ENCODE measurements around the gene TAF4. TPM values are rescaled to one million over a fixed set of nuclear protein-coding genes. Genes with fewer than 3 reads are reported as not detected.

TAF4 gene
- total and polyA plus RNA-seq, 7 experiments from 2014 or later, result 0.74 to 43.7 (median 20.8) TPM

- Mint-ChIP-seq H3K27me3 (no peaks in the 10 kb centered on the region), H3K27ac (peak overlapping the region in 7 of 9 donors; percentile 50 to 89 (median 75)), H3K4me3 (peak overlapping the region in 5 of 10 donors; percentile 8 to 56 (median 26)), H3K9me3 (no peaks in the 10 kb centered on the region), H3K36me3 (peaks cover 0 to 18% (median 0%) of the 10 kb centered on the region in 5 donors), H3K4me1 (peaks cover 3 to 82% (median 56%) of the 10 kb centered on the region in 7 donors)
- peaks cover 0 to 6% (median 0%) of the 10 kb centered on the region in 3 experiments for H3K36me3 ChIP-seq (ENCODE audit: control insufficient read depth in 2 of 3, insufficient read depth in 3 of 3, low read length in 3 of 3)
- intact Hi-C loops (cut with micrococcal nuclease), result no loop called here
- no peaks in the 10 kb centered on the region for H3K9me3 ChIP-seq (ENCODE audit: control insufficient read depth in 2 of 3, low read length in 3 of 3)
- H3K27me3 ChIP-seq (ENCODE audit: control insufficient read depth in 2 of 2, insufficient read depth in 2 of 2, low read length in 2 of 2), result no peaks in the 10 kb centered on the region
- H3K27ac ChIP-seq (ENCODE audit: low read depth, low read length), result no peak overlapping the region
- ChIA-PET POLR2A (no interaction called here), CTCF (no interaction called here)
- no peaks in the 10 kb centered on the region for H3K4me1 ChIP-seq (ENCODE audit: control insufficient read depth in 2 of 2, insufficient read depth in 2 of 2, low read length in 2 of 2)
- ATAC-seq (no peak), DNase-seq (peak in 1 of 9 donors; percentile 1)
- no peak overlapping the region for H3K4me3 ChIP-seq (ENCODE audit: low read length)
Observed at GRCh38 chr20:62050166-62051120, 15.2 kb downstream of the TAF4 start.

- Mint-ChIP-seq H3K4me3 (no peak overlapping the region), H3K27ac (peak overlapping the region in 1 of 9 donors; percentile 88), H3K9me3 (no peaks in the 10 kb centered on the region), H3K4me1 (peaks cover 3 to 82% (median 58%) of the 10 kb centered on the region in 7 donors), H3K27me3 (no peaks in the 10 kb centered on the region), H3K36me3 (peaks cover 0 to 16% (median 0%) of the 10 kb centered on the region in 5 donors)
- peak; percentile 12 for ATAC-seq
- H3K27me3 ChIP-seq (ENCODE audit: control insufficient read depth in 2 of 2, insufficient read depth in 2 of 2, low read length in 2 of 2), result no peaks in the 10 kb centered on the region
- CTCF ChIA-PET, result interaction anchor here (0.6 kb wide), 1 partner anchor 24 kb away, joined by 3 read pairs; no protein-coding TSS in a partner anchor
- H3K9me3 ChIP-seq (ENCODE audit: control insufficient read depth in 2 of 3, low read length in 3 of 3), result no peaks in the 10 kb centered on the region
- DNase-seq, result no peak
- no peak overlapping the region for H3K27ac ChIP-seq (ENCODE audit: low read depth, low read length)
- POLR2A ChIA-PET, result no interaction called here
- H3K4me1 ChIP-seq (ENCODE audit: control insufficient read depth in 2 of 2, insufficient read depth in 2 of 2, low read length in 2 of 2), result no peaks in the 10 kb centered on the region
- intact Hi-C loops (cut with micrococcal nuclease), result no loop called here
- peaks cover 0 to 2% (median 0%) of the 10 kb centered on the region in 3 experiments for H3K36me3 ChIP-seq (ENCODE audit: control insufficient read depth in 2 of 3, insufficient read depth in 3 of 3, low read length in 3 of 3)
- no peak overlapping the region for H3K4me3 ChIP-seq (ENCODE audit: low read length)
Observed at GRCh38 chr20:62049342-62050165, 16.1 kb downstream of the TAF4 start.

- Histone ChIP-seq H3K4me1 (ENCODE audit: control insufficient read depth in 2 of 2, insufficient read depth in 2 of 2, low read length in 2 of 2) (no peaks in the 10 kb centered on the region), H3K27ac (ENCODE audit: low read depth, low read length) (no peak overlapping the region), H3K27me3 (ENCODE audit: control insufficient read depth in 2 of 2, insufficient read depth in 2 of 2, low read length in 2 of 2) (no peaks in the 10 kb centered on the region), H3K36me3 (ENCODE audit: control insufficient read depth in 2 of 3, insufficient read depth in 3 of 3, low read length in 3 of 3) (no peaks in the 10 kb centered on the region), H3K9me3 (ENCODE audit: control insufficient read depth in 2 of 3, low read length in 3 of 3) (no peaks in the 10 kb centered on the region), H3K4me3 (ENCODE audit: low read length) (no peak overlapping the region)
- no peak overlapping the region for H3K4me3 Mint-ChIP-seq
- intact Hi-C loops (cut with micrococcal nuclease), result no loop called here
- H3K9me3 Mint-ChIP-seq, result no peaks in the 10 kb centered on the region
- peaks cover 3 to 79% (median 55%) of the 10 kb centered on the region in 7 donors for H3K4me1 Mint-ChIP-seq
- ATAC-seq (no peak), DNase-seq (no peak)
- ChIA-PET CTCF (interaction anchor here (0.6 kb wide), 1 partner anchor 23 kb away, joined by 3 read pairs; no protein-coding TSS in a partner anchor), POLR2A (no interaction called here)
- H3K27ac Mint-ChIP-seq, result peak overlapping the region in 1 of 9 donors; percentile 28
- H3K36me3 Mint-ChIP-seq, result peaks cover 0 to 11% (median 0%) of the 10 kb centered on the region in 5 donors
- H3K27me3 Mint-ChIP-seq, result no peaks in the 10 kb centered on the region
Observed at GRCh38 chr20:62048821-62049291, 16.8 kb downstream of the TAF4 start.

- Mint-ChIP-seq H3K27me3 (no peaks in the 10 kb centered on the region), H3K9me3 (no peaks in the 10 kb centered on the region), H3K4me3 (no peak overlapping the region), H3K4me1 (peaks cover 3 to 77% (median 59%) of the 10 kb centered on the region in 7 donors), H3K27ac (peak overlapping the region in 1 of 9 donors; percentile 25), H3K36me3 (peaks cover 0 to 11% (median 0%) of the 10 kb centered on the region in 5 donors)
- ATAC-seq (no peak), DNase-seq (no peak)
- Histone ChIP-seq H3K4me3 (ENCODE audit: low read length) (no peak overlapping the region), H3K36me3 (ENCODE audit: control insufficient read depth in 2 of 3, insufficient read depth in 3 of 3, low read length in 3 of 3) (no peaks in the 10 kb centered on the region), H3K27me3 (ENCODE audit: control insufficient read depth in 2 of 2, insufficient read depth in 2 of 2, low read length in 2 of 2) (no peaks in the 10 kb centered on the region), H3K27ac (ENCODE audit: low read depth, low read length) (no peak overlapping the region), H3K4me1 (ENCODE audit: control insufficient read depth in 2 of 2, insufficient read depth in 2 of 2, low read length in 2 of 2) (no peaks in the 10 kb centered on the region), H3K9me3 (ENCODE audit: control insufficient read depth in 2 of 3, low read length in 3 of 3) (no peaks in the 10 kb centered on the region)
- intact Hi-C loops (cut with micrococcal nuclease), result no loop called here
- ChIA-PET POLR2A (no interaction called here), CTCF (no interaction called here)
Observed at GRCh38 chr20:62048346-62048761, 17.3 kb downstream of the TAF4 start.

GRCh38 chr20:62047666-62048345, 17.9 kb downstream of the TAF4 start:
- Mint-ChIP-seq H3K9me3 (no peaks in the 10 kb centered on the region), H3K4me1 (peaks cover 3 to 77% (median 63%) of the 10 kb centered on the region in 7 donors), H3K36me3 (peaks cover 0 to 11% (median 0%) of the 10 kb centered on the region in 5 donors), H3K27ac (peak overlapping the region in 2 of 9 donors; percentile 7 to 59), H3K4me3 (no peak overlapping the region), H3K27me3 (no peaks in the 10 kb centered on the region)
- Histone ChIP-seq H3K36me3 (ENCODE audit: control insufficient read depth in 2 of 3, insufficient read depth in 3 of 3, low read length in 3 of 3) (no peaks in the 10 kb centered on the region), H3K27ac (ENCODE audit: low read depth, low read length) (no peak overlapping the region), H3K4me3 (ENCODE audit: low read length) (no peak overlapping the region), H3K27me3 (ENCODE audit: control insufficient read depth in 2 of 2, insufficient read depth in 2 of 2, low read length in 2 of 2) (no peaks in the 10 kb centered on the region), H3K9me3 (ENCODE audit: control insufficient read depth in 2 of 3, low read length in 3 of 3) (no peaks in the 10 kb centered on the region), H3K4me1 (ENCODE audit: control insufficient read depth in 2 of 2, insufficient read depth in 2 of 2, low read length in 2 of 2) (no peaks in the 10 kb centered on the region)
- ChIA-PET CTCF (no interaction called here), POLR2A (no interaction called here)
- DNase-seq (no peak), ATAC-seq (no peak)
- intact Hi-C loops (cut with micrococcal nuclease), result no loop called here

GRCh38 chr20:62046431-62046830, 19.2 kb downstream of the TAF4 start:
- H3K27ac ChIP-seq (ENCODE audit: low read depth, low read length), result no peak overlapping the region
- H3K4me1 Mint-ChIP-seq, result peaks cover 5 to 77% (median 63%) of the 10 kb centered on the region in 7 donors
- H3K36me3 Mint-ChIP-seq, result peaks cover 0 to 14% (median 0%) of the 10 kb centered on the region in 5 donors
- ATAC-seq (no peak), DNase-seq (no peak)
- H3K27me3 Mint-ChIP-seq, result no peaks in the 10 kb centered on the region
- no peak overlapping the region for H3K4me3 ChIP-seq (ENCODE audit: low read length)
- no peaks in the 10 kb centered on the region for H3K27me3 ChIP-seq (ENCODE audit: control insufficient read depth in 2 of 2, insufficient read depth in 2 of 2, low read length in 2 of 2)
- peaks cover 0 to 2% (median 0%) of the 10 kb centered on the region in 11 donors for H3K9me3 Mint-ChIP-seq
- H3K36me3 ChIP-seq (ENCODE audit: control insufficient read depth in 2 of 3, insufficient read depth in 3 of 3, low read length in 3 of 3), result peaks cover 0 to 4% (median 0%) of the 10 kb centered on the region in 3 experiments
- no peak overlapping the region for H3K27ac Mint-ChIP-seq
- POLR2A ChIA-PET, result no interaction called here
- CTCF ChIA-PET, result no interaction called here
- no peaks in the 10 kb centered on the region for H3K4me1 ChIP-seq (ENCODE audit: control insufficient read depth in 2 of 2, insufficient read depth in 2 of 2, low read length in 2 of 2)
- no peak overlapping the region for H3K4me3 Mint-ChIP-seq
- intact Hi-C loops (cut with micrococcal nuclease), result no loop called here
- H3K9me3 ChIP-seq (ENCODE audit: control insufficient read depth in 2 of 3, low read length in 3 of 3), result no peaks in the 10 kb centered on the region

Measured in naive thymus-derived CD4-positive, alpha-beta T cell (primary cell).